ENCODE results near the gene UIMC1. TPM values are rescaled to one million over a fixed set of nuclear protein-coding genes. Genes with fewer than 3 reads are reported as not detected.

The UIMC1 gene
- total RNA-seq: 15.0 and 16.9 TPM in 2 replicates

DNA sequence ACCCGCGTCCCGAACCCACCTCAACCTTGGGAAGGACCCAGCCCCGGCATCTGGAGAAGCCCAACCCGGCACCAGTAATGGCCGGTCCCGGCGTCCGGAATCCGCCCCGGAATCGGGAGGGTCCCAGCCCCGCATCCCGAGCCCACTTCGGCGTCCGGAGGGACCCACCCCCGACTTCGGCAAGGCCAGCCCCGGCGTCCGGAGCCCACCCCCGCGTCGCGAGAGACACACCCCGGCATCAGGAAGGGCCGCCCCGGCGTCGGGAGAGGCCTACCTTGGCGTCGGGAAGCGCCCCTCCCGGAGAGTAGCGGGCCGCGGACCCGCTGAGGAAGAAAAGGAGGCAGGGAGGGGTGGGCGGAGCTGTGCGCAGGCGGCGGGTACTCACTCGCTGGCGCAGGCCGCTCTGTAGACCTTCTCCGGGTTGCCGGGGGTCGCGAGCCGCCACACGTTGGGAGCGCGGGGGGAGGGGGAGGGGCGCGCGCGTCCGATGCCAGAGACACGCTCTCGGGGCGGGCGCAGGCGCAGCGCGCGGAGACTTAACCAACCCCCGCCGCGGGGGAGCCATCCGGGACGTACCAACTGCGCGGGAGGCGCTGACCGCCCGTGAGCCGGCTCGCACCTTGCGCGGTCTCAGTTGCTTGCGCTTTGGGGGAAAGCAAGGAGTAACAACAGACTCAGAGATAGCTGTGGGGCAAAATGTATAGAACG is at the start of gene UIMC1:
UIMC1 (minus strand) TSS at position 515 of the 708 bp plus-strand sequence. CDS start 24,164 bp downstream, outside the sequence.

DNA sequence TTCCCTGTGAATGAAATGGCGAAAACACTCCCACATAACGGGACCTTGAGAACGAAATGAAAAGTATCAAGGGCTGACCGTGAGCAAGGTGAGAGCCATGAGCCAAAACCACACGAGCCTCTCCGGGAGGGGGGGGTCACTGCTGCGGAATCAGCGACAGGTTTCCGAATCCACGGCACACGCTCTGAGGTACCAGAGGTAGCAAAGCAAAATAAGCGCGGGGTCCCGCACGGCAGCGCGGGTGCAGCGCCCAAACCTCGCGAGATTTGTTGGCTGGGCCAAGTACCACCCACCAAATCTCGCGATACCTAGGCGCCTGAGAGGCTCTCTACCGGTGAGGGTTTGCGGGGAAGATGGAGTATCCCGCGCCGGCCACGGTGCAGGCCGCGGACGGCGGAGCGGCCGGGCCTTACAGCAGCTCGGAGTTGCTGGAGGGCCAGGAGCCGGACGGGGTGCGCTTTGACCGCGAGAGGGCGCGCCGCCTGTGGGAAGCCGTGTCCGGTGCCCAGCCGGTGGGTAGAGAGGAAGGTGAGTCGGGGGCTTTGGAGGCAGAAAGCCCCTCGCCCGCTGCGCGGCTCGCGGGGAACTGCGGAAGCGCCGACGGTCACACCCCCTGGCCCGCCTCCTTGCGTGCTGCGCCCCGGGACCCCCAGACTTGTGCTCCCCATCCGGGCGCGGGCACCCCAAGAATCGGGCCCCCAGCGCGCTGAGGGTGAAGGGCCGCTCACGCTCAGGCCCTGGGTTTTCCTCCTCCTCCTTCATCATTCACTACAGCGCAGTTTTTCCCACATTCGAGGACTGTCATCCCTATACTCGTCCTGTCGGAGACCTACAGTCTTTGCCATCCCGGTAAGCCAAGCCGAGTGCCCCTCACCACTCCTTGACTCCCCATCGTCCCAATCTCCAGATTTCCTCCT is 16.1 kb upstream of the UIMC1 start, which contains the start of gene ZNF346:
ZNF346 (plus strand) TSS at position 311 of the 917 bp plus-strand sequence; CDS start at position 354, 43 bp downstream.

DNA sequence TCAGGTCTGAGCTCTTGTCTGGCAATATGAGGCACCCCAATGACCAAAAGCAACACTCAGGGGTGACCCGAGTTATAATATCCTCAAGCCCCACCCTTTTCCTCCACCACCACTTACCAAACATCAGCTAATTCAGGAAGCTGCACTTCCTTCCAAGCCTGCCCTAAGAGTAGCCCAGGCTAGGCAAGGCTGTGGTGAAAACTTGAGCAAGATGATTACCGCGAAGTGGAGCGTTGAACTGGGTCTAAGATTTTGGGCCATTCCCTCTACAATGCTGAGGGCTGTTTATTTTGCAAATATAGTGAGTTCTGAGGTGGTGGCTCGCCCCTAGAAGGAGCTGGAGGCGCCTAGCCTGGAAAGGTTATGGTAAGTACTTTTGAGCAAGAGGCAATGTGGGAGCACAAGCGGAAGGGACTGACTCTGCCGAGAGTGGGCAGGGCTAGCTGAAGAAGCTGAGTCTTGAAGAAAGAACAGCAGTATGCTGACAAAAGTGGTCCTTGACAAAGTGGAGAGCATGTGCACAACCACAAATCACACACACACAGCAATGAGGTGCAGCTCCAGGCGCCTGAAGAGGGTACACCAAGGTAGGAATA is 107.2 kb downstream of the UIMC1 start, which contains the start of gene HK3:
HK3 (minus strand) TSS at position 51 of the 596 bp plus-strand sequence. CDS start 3,187 bp downstream, outside the sequence.

Other genes with a start within 250 kb of the UIMC1 start
- 0.44 and 0.78 TPM in 2 replicates for gene UNC5A, start 196.2 kb downstream of the UIMC1 start, total RNA-seq
- not detected in 2 replicates for gene HK3, start 107.4 kb downstream of the UIMC1 start, total RNA-seq
- 9.1 and 10.9 TPM in 2 replicates for gene ZNF346, start 15.9 kb upstream of the UIMC1 start, total RNA-seq
- gene FGFR4, start 80.1 kb upstream of the UIMC1 start, total RNA-seq: 6.3 and 17.4 TPM in 2 replicates
- gene NSD1, start 127.0 kb upstream of the UIMC1 start, total RNA-seq: 13.2 and 18.0 TPM in 2 replicates

Data from cardiac ventricle fibroblast (primary cell).